GM08714 (cell line): ENCODE results near the gene FIGN.

ENCODE experiments used
- H3K4me3 ChIP-seq: fragments of 200-500 bp; sonication (Bioruptor generic); 2 replicates; pipeline ENCODE4 v1.5.1; 2014; ENCODE audit warnings: mild to moderate bottlenecking, low read length, inconsistent platforms
- ZNF274 ChIP-seq: IDR thresholded peaks from 2 replicates; pipeline ENCODE4 v1.6.1; 2012; ENCODE audit warnings: mild to moderate bottlenecking, low read depth, low read length

The FIGN gene

GRCh38 chr2:163607630-163608029 is 128.2 kb downstream of the FIGN start:
- no peak overlapping the region for H3K4me3 ChIP-seq
- no peak for TF ChIP-seq ZNF274

DNA sequence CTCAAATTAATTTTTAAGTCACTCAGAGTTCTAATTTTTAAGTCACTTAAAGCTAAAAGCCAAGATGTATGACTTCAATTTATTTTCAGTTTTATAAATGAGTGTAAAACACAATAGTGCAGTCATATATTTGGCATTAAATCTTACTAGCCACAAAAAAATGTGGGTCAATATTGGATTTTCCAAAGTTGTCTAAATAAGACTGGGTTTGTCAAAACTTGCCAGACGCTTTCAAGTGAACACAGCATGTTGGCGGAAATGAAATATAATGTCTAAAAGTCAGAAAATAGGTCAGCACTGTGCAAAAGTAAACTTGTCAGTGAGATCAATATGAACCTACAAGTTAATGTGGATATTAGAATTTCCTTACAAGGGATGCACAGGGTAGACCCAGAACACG is 128.9 kb downstream of the FIGN start:
- H3K4me3 ChIP-seq: no peak overlapping the region
- no peak for TF ChIP-seq ZNF274

- H3K4me3 ChIP-seq: no peak overlapping the region
- no peak for TF ChIP-seq ZNF274
Observed at GRCh38 chr2:163605779-163606178, 130.0 kb downstream of the FIGN start.

GRCh38 chr2:163604941-163605555 is 130.8 kb downstream of the FIGN start:
- no peak for TF ChIP-seq ZNF274
- H3K4me3 ChIP-seq: no peak overlapping the region

GRCh38 chr2:163602196-163602595 is 133.6 kb downstream of the FIGN start:
- no peak overlapping the region for H3K4me3 ChIP-seq
- no peak for TF ChIP-seq ZNF274

GRCh38 chr2:163601377-163601776 is 134.4 kb downstream of the FIGN start:
- no peak for TF ChIP-seq ZNF274
- no peak overlapping the region for H3K4me3 ChIP-seq

DNA sequence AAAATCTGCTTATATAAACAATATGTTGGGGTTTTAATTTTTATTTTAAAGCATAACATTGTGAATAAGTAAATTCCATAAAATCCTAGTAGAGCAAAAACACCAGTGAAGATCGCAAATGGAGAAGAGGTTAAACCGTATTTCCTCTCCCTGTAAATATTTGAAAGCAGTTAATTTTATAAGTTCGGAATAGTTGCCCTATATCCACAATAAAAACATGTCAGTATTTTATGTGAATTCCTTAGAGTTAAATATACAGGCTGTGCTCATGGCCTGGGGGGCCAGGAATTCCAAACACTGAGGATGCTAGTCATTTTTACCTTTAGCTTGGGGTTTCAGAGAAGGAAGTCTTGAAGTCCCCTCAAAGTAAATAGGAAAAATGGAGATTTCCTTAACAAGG is 135.0 kb downstream of the FIGN start:
- no peak for TF ChIP-seq ZNF274
- H3K4me3 ChIP-seq: no peak overlapping the region

DNA sequence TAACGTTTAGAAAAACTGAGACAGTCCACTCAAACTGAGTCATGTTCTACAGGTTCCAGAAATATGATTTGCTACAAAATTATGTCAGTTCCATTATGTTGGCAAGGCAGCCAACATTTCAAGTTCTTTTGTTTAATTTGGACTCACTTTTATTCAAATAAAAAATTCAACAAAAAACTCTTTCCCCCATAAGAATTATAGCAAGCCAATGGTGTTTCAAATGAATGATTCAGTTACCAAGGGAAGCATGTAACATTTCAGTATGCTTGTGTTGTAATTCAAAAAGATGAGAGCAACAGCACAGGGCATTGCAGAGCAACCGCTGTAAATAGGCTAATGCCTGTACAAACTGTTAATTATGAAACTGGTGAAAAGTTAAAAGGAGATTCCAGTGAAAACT is 140.8 kb downstream of the FIGN start:
- no peak overlapping the region for H3K4me3 ChIP-seq
- TF ChIP-seq ZNF274: no peak

DNA sequence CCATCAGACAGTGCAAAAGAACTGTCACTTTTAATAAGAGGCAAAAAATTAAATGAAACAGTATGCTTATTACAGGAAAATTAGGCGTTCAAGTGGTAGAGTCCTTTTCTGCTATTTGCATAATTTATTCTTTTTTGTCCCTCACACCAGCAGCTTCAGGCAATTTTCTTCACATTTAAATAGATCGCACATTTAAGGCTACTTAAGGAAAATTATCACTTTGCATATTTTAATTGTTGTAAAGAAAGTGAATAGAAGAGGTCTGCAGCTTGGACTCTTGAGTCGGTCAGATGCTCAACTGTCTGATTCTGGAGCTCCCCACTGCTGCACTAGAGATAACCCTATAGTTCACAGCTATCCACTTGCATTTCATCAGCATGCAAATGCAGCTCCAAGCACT is 141.3 kb downstream of the FIGN start:
- no peak overlapping the region for H3K4me3 ChIP-seq

DNA sequence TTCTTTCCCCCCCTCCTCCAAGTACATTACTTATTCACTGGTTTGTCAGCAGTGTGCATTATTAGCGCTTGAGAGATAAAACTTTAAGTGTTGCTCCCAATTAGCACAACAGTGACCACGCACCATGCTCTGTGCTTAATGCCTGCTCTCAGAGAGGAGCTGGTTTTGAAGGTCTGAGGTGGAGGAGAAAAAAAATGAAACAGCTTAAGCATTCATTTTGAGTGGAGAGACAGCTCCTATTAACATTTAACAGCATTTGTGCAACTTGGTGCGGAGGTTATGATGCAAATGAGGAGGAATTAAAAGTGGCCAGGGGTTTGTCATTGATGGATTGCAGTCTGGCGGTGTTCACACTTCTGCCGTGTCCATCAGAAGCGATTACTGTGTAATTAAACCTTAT is 141.8 kb downstream of the FIGN start:
- no peak for TF ChIP-seq ZNF274
- no peak overlapping the region for H3K4me3 ChIP-seq

More for the DNA sequence above, 141.3 kb downstream of the FIGN start:
- TF ChIP-seq ZNF274: no peak

- H3K4me3 ChIP-seq: no peak overlapping the region
- no peak for TF ChIP-seq ZNF274
Observed at GRCh38 chr2:163592954-163593622, 142.7 kb downstream of the FIGN start.

- no peak for TF ChIP-seq ZNF274
- H3K4me3 ChIP-seq: no peak overlapping the region
Observed at GRCh38 chr2:163591461-163591860, 144.3 kb downstream of the FIGN start.

GRCh38 chr2:163580757-163581156 is 155.1 kb downstream of the FIGN start:
- no peak for TF ChIP-seq ZNF274
- no peak overlapping the region for H3K4me3 ChIP-seq

DNA sequence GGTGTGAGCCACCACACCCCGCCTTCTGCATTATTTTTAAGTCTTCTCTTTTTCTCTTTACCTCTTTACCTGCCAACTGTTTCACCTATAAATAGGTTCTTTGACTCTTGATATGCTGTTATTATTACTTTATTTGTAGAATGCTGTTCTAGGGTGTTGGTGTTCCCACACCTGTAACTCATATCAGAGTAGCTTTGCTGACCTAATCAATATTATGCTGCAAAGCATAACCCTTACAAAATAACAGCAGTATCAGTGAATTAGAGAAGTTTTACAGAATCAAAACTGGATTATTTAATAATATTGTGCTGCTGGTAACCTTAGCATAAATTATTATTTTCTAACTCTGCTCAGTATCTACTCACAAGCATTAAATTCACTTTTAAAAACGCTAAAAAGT is 161.5 kb downstream of the FIGN start:
- H3K4me3 ChIP-seq: no peak overlapping the region
- TF ChIP-seq ZNF274: no peak

DNA sequence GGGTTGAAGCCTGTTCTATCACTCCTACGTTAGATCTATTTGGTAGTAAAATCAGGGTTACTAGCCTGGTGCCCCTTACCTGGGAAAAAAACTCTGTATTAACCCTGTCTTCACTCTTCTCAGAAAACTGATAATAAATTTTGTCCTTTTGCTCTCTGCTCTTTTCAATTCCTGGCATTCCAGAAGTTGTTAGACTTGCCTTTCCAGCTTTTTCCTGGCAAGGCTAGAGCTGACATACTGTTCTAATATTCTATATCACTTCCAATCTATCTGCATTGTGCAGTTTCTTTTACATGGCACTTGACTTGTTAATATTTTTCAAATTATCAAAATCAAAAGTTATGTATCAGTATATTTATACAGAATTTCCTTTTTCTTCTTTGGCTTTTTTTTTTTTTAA is 162.2 kb downstream of the FIGN start:
- no peak for TF ChIP-seq ZNF274
- no peak overlapping the region for H3K4me3 ChIP-seq

- no peak overlapping the region for H3K4me3 ChIP-seq
- no peak for TF ChIP-seq ZNF274
Observed at GRCh38 chr2:163572850-163573249, 163.0 kb downstream of the FIGN start.
